B cell (primary cell): Measurements from ENCODE around the gene SFSWAP. TPM values are rescaled to one million over a fixed set of nuclear protein-coding genes. Genes with fewer than 3 reads are reported as not detected.

Experiments
- ATAC-seq: fragments of 200-7000 bp; cut with Tn5 transposase; one replicate; pipeline ENCODE4 v1.10.0; 2021; ENCODE audit warnings: low read depth, mild to moderate bottlenecking, moderate number of reproducible peaks, moderate library complexity
- CTCF ChIA-PET: fragments of 350-600 bp; sonication (Branson Sonifier 250); formaldehyde crosslinking; loops from one replicate; lab custom pipeline; 2021; ENCODE audit warnings: antibody characterized with exemption, inconsistent platforms; lab: Charles Lee
- POLR2A ChIA-PET: fragments of 350-600 bp; sonication (Branson Sonifier 250); formaldehyde crosslinking; loops from one replicate; lab custom pipeline; 2021; ENCODE audit warnings: antibody characterized with exemption; lab: Charles Lee
- DNase-seq: peaks from one replicate; pipeline ENCODE4 v3.0.0; 2013
- H2AFZ ChIP-seq: 2 replicates; pipeline ENCODE4 v1.6.1; 2012; ENCODE audit warnings: mild to moderate bottlenecking, low read depth, low read length; ENCODE audit not compliant: insufficient read depth, poor library complexity, severe bottlenecking
- H3K27ac ChIP-seq, 2 donors: 1 replicate in 1 of 2; 2 replicates in 1 of 2; pipeline ENCODE4 v1.5.1; 2012 to 2013; ENCODE audit warnings: low read length in 2 of 2, mild to moderate bottlenecking in 2 of 2, moderate library complexity in 1 of 2
- H3K27me3 ChIP-seq, 4 experiments: fragments of 200-600 bp in 1 of 4; sonication (generic) in 1 of 4; replicated peaks in 1 of 4; 1 replicate in 2 of 4; 2 replicates in 2 of 4; pipeline versions ENCODE4 v1.6.1 to v1.7.0; 2013 to 2016; ENCODE audit warnings: low read length in 3 of 4, mild to moderate bottlenecking in 2 of 4, mixed read lengths in 1 of 4, moderate library complexity in 1 of 4; ENCODE audit not compliant: insufficient read depth in 4 of 4, control insufficient read depth in 3 of 4; ENCODE audit errors: control extremely low read depth in 1 of 4
- H3K36me3 ChIP-seq, 2 experiments: replicated peaks in 1 of 2; 1 replicate in 1 of 2; 2 replicates in 1 of 2; pipeline versions ENCODE4 v1.6.1 to v1.7.1; 2013; ENCODE audit warnings: low read length in 1 of 2; ENCODE audit not compliant: insufficient read depth in 2 of 2, control insufficient read depth in 1 of 2; ENCODE audit errors: control extremely low read depth in 1 of 2, extremely low read depth in 1 of 2
- H3K4me1 ChIP-seq, 2 donors: fragments of 200-600 bp in 1 of 2; sonication (generic) in 1 of 2; 1 replicate in 1 of 2; 2 replicates in 1 of 2; pipeline versions ENCODE4 v1.5.1 to v1.6.1; 2013 to 2017; ENCODE audit warnings: low read length in 2 of 2; ENCODE audit not compliant: control insufficient read depth in 2 of 2, insufficient read depth in 2 of 2
- H3K4me2 ChIP-seq: replicated peaks from 2 replicates; pipeline ENCODE3; 2012; ENCODE audit warnings: mild to moderate bottlenecking, low read depth, low read length; ENCODE audit not compliant: poor library complexity, severe bottlenecking
- H3K4me3 ChIP-seq, 5 experiments: fragments of 200-600 bp in 1 of 5; sonication (generic) in 1 of 5; 1 replicate in 3 of 5; 2 replicates in 2 of 5; pipeline versions ENCODE4 v1.5.1 to v1.7.0; 2011 to 2016; ENCODE audit warnings: low read length in 4 of 5, mild to moderate bottlenecking in 4 of 5, low read depth in 2 of 5, control low read depth in 1 of 5, moderate library complexity in 1 of 5; ENCODE audit not compliant: insufficient read depth in 1 of 5; ENCODE audit errors: control extremely low read depth in 1 of 5, extremely low read depth in 1 of 5
- H3K79me2 ChIP-seq: fragments of 200-600 bp; sonication (generic); one replicate; pipeline ENCODE4 v1.6.0; 2016; ENCODE audit warnings: low read length; ENCODE audit not compliant: control insufficient read depth, insufficient read depth
- H3K9ac ChIP-seq: fragments of 200-600 bp; sonication (generic); 2 replicates; pipeline ENCODE4 v1.6.1; 2017; ENCODE audit warnings: mild to moderate bottlenecking, low read length, moderate library complexity
- H3K9me3 ChIP-seq, 3 donors: one replicate each; pipeline versions ENCODE4 v1.6.1 to v1.7.1; 2013; ENCODE audit warnings: low read length in 2 of 3; ENCODE audit not compliant: control insufficient read depth in 2 of 3, insufficient read depth in 1 of 3; ENCODE audit errors: control extremely low read depth in 1 of 3
- H4K20me1 ChIP-seq: 2 replicates; pipeline ENCODE4 v1.6.0; 2012; ENCODE audit warnings: mild to moderate bottlenecking, low read length; ENCODE audit not compliant: insufficient read depth, control insufficient read depth, poor library complexity, severe bottlenecking
- H3K27ac Mint-ChIP-seq: one replicate; pipeline ENCODE4 v1.8.0; 2021; ENCODE audit warnings: mixed read lengths
- H3K27me3 Mint-ChIP-seq: one replicate; pipeline ENCODE4 v1.8.0; 2021; ENCODE audit warnings: mixed read lengths
- H3K4me1 Mint-ChIP-seq: one replicate; pipeline ENCODE4 v1.8.0; 2021; ENCODE audit warnings: mixed read lengths
- H3K4me3 Mint-ChIP-seq: one replicate; pipeline ENCODE4 v1.8.0; 2021; ENCODE audit warnings: mixed read lengths
- H3K9me3 Mint-ChIP-seq: one replicate; pipeline ENCODE4 v1.8.0; 2022; ENCODE audit warnings: mixed read lengths; ENCODE audit not compliant: insufficient read depth
- CTCF ChIP-seq: fragments of 200-600 bp; IDR thresholded peaks from one replicate; pipeline ENCODE4 v1.8.0; 2022; ENCODE audit warnings: antibody characterized with exemption, mild to moderate bottlenecking
- EZH2 ChIP-seq: IDR thresholded peaks from 2 replicates; pipeline ENCODE4 v1.6.1; 2012; ENCODE audit warnings: borderline replicate concordance, low read depth, mild to moderate bottlenecking, moderate library complexity, low read length; ENCODE audit not compliant: insufficient read depth, poor library complexity, severe bottlenecking
- WGBS: methylation state at CpG from one replicate; pipeline ENCODE4 v1.1.5; 2013; ENCODE audit warnings: missing lambda C conversion rate; ENCODE audit not compliant: insufficient coverage; 5-methylcytosine and 5-hydroxymethylcytosine counted together
- intact Hi-C: fragments of 100-400 bp; cut with micrococcal nuclease; formaldehyde crosslinking; loops from one replicate; pipeline ENCODE4 v1.10.0; 2022
- polyA plus RNA-seq: library from polyadenylated mRNA; depleted of rRNA; stranded (reverse); fragments of >200 nt; gene quantifications from 2 replicates; pipeline ENCODE4 v1.2.3, GENCODE V29; 2012
- total RNA-seq, 2 donors: library from RNA; stranded (reverse); fragments of 120-200 nt in 1 of 2; gene quantifications; 1 replicate in 1 of 2; 2 replicates in 1 of 2; pipeline versions ENCODE4 v1.2.3 to v1.2.4, GENCODE V29; 2013 to 2022

Gene SFSWAP
- total and polyA plus RNA-seq, 2 donors (not counting 1 experiment from before 2014, with no cell fraction given), result 69.3 to 122 TPM

GRCh38 chr12:131805421-131805820 lies 94.5 kb downstream of the SFSWAP start:
- Histone ChIP-seq H3K9me3 (peaks cover 0 to 11% (median 0%) of the 10 kb centered on the region in 3 donors), H3K4me1 (peaks cover 5 to 11% of the 10 kb centered on the region in 2 donors), H3K27me3 (no peaks in the 10 kb centered on the region), H3K79me2 (no peaks in the 10 kb centered on the region), H3K36me3 (peaks cover 0 to 11% of the 10 kb centered on the region in 2 experiments), H3K27ac (no peak overlapping the region), H4K20me1 (no peaks in the 10 kb centered on the region), H3K4me3 (no peak overlapping the region), H2AFZ (no peak overlapping the region), H3K9ac (no peak overlapping the region), H3K4me2 (no peak overlapping the region)
- Mint-ChIP-seq H3K9me3 (peaks cover 2% of the 10 kb centered on the region), H3K27me3 (no peaks in the 10 kb centered on the region), H3K4me3 (no peak overlapping the region), H3K4me1 (peaks cover 15% of the 10 kb centered on the region), H3K27ac (no peak overlapping the region)
- intact Hi-C loops, result no loop called here
- WGBS, result no CpG with 5 or more reads among the region's 5 CpGs
- DNase-seq, result no peak
- POLR2A ChIA-PET, result no interaction called here
- CTCF ChIA-PET, result no interaction called here
- TF ChIP-seq CTCF (no peak), EZH2 (no peak)
- no peak for ATAC-seq

GRCh38 chr12:131806674-131807073 lies 95.8 kb downstream of the SFSWAP start:
- Mint-ChIP-seq H3K4me1 (peaks cover 11% of the 10 kb centered on the region), H3K4me3 (no peak overlapping the region), H3K27me3 (no peaks in the 10 kb centered on the region), H3K9me3 (peaks cover 2% of the 10 kb centered on the region), H3K27ac (no peak overlapping the region)
- no peaks in the 10 kb centered on the region for H3K27me3 ChIP-seq
- H3K36me3 ChIP-seq, result peaks cover 0 to 10% of the 10 kb centered on the region in 2 experiments
- no peaks in the 10 kb centered on the region for H3K79me2 ChIP-seq
- H4K20me1 ChIP-seq, result no peaks in the 10 kb centered on the region
- 73% methylated on average over 2 of the region's 7 CpGs for WGBS
- H2AFZ ChIP-seq, result no peak overlapping the region
- intact Hi-C loops, result no loop called here
- DNase-seq (no peak), ATAC-seq (no peak)
- ChIA-PET CTCF (no interaction called here), POLR2A (no interaction called here)
- no peak overlapping the region for H3K4me3 ChIP-seq
- peaks cover 5 to 11% of the 10 kb centered on the region in 2 donors for H3K4me1 ChIP-seq
- no peak overlapping the region for H3K9ac ChIP-seq
- H3K27ac ChIP-seq, result no peak overlapping the region
- TF ChIP-seq CTCF (no peak), EZH2 (no peak)
- H3K4me2 ChIP-seq, result no peak overlapping the region
- H3K9me3 ChIP-seq, result peaks cover 0 to 9% (median 0%) of the 10 kb centered on the region in 3 donors
